GM12865 (cell line): ENCODE data around the gene TPPP3.
"Not testable (repeated sequence)": the region's sequence is repeated elsewhere in the genome, so short reads cannot be mapped to it uniquely, and the experiment has no call there.

Source experiments
- DNase-seq: peaks from one replicate; pipeline ENCODE4 v3.0.0; 2010; ENCODE audit warnings: low read depth
- H3K4me3 ChIP-seq: 2 replicates; pipeline ENCODE4 v1.5.1; 2011; ENCODE audit warnings: mild to moderate bottlenecking, low read depth, low read length, control low read depth
- TF ChIP-seq, protein P1 (sequence below): IDR thresholded peaks from 2 replicates; pipeline ENCODE4 v1.5.1; 2011; ENCODE audit warnings: low read length, control low read depth, low read depth, inconsistent platforms; ENCODE audit not compliant: insufficient read depth; ENCODE audit errors: missing control alignments

TPPP3 gene

DNA sequence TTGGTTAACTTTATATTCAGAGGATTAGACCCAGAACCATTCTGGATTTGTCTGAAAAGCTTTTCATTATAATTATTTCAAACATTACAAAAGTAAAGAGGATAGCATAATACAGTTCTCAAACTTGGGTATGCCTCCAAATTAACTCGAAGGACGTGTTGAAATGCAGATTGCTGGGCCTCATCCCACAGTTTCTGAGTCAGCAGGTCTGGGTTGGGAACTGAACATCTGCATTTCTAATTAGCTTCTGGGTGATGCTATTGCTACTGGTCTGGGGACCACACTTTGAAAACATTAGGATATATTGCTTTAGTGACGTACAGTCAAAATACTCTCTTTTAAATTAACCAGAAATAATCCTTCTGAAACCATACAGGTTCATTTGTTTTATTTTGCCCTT lies 10.0 kb downstream of the TPPP3 start:
- DNase-seq, result no peak
- no peak overlapping the region for H3K4me3 ChIP-seq
- TF ChIP-seq, protein P1, sequence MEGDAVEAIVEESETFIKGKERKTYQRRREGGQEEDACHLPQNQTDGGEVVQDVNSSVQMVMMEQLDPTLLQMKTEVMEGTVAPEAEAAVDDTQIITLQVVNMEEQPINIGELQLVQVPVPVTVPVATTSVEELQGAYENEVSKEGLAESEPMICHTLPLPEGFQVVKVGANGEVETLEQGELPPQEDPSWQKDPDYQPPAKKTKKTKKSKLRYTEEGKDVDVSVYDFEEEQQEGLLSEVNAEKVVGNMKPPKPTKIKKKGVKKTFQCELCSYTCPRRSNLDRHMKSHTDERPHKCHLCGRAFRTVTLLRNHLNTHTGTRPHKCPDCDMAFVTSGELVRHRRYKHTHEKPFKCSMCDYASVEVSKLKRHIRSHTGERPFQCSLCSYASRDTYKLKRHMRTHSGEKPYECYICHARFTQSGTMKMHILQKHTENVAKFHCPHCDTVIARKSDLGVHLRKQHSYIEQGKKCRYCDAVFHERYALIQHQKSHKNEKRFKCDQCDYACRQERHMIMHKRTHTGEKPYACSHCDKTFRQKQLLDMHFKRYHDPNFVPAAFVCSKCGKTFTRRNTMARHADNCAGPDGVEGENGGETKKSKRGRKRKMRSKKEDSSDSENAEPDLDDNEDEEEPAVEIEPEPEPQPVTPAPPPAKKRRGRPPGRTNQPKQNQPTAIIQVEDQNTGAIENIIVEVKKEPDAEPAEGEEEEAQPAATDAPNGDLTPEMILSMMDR, result no peak

DNA sequence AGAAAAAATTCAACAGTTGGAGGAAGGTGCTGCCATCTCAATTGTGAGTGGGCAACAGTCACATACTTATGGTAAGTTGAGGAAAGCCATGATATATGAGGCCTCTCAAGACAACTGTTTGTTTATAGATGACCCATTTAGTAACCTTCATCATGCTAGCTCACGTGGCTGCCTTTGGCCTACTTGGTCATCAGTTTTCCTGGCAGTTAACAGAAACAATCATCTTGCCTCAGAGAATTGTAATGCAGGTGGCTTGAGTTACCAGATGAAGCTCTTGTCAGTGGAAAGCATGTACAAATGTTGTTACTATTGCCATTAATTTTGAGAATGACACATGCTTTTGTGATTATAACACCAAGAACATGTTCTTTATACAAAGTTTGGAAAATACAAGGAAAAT lies 14.7 kb downstream of the TPPP3 start:
- DNase-seq, result no peak
- TF ChIP-seq, protein P1, result no peak
- H3K4me3 ChIP-seq, result no peak overlapping the region

DNA sequence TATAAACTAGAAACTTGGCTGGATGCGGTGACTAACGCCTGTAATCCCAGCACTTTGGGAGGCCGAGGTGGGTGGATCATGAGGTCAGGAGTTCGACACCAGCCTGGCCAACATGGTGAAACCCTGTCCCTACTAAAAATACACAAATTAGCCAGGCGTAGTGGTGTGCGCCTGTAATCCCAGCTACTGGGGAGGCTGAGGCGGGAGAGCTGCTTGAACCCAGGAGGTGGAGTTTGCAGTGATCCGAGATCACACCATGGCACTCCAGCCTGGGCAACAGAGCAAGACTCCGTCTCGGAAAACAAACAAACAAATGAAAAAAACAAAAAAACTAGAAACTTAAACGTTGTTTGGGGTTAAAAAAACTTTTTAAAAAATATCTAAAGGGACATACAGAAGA lies 17.3 kb downstream of the TPPP3 start:
- not testable (repeated sequence) for DNase-seq

DNA sequence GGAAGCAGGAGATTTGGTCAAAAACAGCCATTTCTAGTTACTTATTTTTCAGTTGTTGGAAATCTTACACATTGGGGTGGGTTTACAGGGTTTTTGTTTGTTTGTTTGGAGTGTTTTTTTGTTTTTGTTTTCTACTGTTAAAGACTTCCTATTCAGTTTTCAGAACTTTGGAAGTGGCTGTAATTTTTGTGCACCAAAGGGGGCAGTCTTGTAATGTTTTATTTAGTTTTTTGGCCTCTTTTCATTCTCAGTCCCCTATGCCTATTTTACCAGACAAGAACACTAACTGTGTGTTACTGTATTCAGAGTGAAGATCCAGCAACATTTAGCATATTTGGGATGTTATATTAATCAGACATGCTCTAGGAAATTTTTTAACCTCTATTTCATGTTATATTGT lies 20.6 kb downstream of the TPPP3 start:
- DNase-seq, result peak; percentile 21

More for the DNA sequence above, 17.3 kb downstream of the TPPP3 start:
- H3K4me3 ChIP-seq, result not testable (repeated sequence)

DNA sequence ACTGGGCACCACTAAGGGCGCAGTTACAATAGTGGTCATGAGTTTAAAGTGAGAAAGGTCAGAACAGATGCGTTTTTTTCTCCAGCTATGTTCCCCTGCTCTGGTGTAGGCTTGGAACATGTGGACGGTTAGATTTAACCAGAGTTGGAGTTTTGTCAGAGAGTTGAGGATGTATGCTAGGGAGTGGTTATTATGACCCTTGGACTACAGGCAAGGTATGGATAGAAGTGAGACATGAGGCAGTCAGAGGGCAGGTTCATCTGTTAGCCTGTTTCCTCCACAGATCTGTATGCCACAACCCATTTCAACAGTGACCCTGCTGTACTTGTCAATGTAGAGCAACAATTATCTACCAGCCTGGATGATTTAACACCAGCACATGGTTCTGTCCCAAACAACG lies 22.6 kb downstream of the TPPP3 start:
- no peak overlapping the region for H3K4me3 ChIP-seq
- DNase-seq, result no peak
- TF ChIP-seq, protein P1, result no peak

More for the DNA sequence above, 20.6 kb downstream of the TPPP3 start:
- H3K4me3 ChIP-seq, result no peak overlapping the region
- TF ChIP-seq, protein P1, result peak; percentile 4

DNA sequence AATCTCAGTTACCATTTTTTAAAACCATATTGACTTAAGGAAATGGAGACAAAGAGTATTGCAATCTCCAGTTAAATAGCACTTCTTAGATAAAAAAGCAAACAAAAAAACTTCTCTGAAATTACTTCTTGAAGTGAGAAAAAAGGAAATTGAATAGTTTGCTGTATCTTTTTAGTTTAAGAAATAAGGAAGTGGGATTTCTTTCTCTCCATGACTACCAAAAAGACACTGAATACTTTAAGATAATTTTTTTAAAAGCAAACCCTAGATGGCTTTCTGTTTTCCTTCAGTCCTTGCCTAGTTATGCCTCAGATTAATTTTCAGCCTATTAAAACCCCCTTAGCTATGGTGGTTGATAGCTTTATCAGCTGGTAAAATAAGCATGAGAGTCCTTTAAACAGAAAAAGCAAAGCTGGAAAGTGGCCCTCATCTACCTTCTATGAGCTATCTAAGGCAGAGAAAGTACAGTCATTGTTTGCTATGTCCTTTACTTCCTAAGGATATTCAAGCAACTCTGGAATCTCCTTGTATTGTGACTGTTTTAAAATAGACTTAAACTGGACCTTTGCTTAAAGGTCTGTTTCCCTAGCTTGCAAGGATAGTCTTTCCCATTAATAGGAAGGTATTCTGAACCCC lies 28.6 kb downstream of the TPPP3 start:
- H3K4me3 ChIP-seq, result no peak overlapping the region
- DNase-seq, result no peak
- TF ChIP-seq, protein P1, result no peak

DNA sequence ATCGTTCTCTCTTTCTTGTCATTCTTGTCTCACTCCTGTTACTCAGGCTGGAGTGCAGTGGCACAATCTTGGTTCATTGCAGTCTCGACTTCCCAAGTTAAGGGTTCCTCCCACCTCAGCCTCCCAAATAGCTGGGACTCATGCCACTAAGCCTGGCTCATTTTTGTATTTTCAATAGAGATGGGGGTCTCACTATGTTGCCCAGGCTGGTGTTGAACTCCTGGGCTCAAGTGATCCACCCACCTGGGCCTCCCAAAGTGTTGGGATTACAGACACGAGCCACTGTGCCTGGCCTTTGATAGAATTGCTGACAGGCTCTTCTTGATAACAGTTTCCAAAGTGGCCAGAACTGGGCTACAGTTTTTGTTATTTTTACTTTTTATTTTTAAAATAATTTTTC lies 32.3 kb downstream of the TPPP3 start:
- DNase-seq, result no peak
- TF ChIP-seq, protein P1, result no peak
- no peak overlapping the region for H3K4me3 ChIP-seq

DNA sequence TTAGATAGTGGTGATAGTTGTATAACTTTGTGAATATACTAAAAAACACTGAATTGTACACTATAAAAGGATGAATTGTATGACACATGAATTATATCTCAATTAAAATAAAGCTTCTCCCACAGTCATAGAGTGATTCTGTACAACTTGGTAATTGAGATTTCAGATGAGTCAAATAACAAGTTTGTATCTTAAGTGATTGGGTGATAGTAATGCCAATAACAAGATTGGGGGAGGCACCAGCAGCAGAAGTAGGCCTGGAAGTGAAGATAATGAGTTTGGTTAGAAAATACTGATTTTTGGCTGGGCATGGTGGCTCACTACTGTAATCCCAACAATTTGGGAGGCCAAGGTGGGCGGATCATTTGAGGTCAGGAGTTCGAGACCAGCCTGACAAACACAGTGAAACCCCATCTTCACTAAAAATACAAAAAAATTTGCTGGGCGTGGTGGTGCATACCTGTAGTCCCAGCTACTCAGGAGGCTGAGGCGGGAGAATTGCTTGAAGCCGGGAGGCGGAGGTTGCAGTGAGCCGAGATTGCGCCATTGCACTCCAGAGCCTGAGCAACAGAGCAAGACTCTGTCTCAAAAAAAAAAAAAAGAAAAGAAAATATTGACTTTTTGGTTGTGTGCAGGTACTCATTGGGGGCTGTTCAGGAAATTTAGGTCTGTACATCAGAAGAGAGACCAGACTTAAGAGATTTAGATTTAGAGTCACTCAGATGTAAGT lies 33.6 kb downstream of the TPPP3 start:
- not testable (repeated sequence) for H3K4me3 ChIP-seq, DNase-seq
